Measurements from ENCODE around the gene FAM168A.

The FAM168A gene

GRCh38 chr11:73399159-73399590 lies 198.7 kb downstream of the FAM168A start:
- DNase-seq (ENCODE audit: low read depth) = no peak
- TF ChIP-seq CTCF (conservative IDR thresholded peaks at IDR 0.05; ENCODE audit: low read length) = no peak
- no peak overlapping the region for H3K4me3 ChIP-seq (ENCODE audit: low read length)

GRCh38 chr11:73398721-73399120 lies 199.2 kb downstream of the FAM168A start:
- no peak for TF ChIP-seq CTCF (conservative IDR thresholded peaks at IDR 0.05; ENCODE audit: low read length)
- H3K4me3 ChIP-seq (ENCODE audit: low read length) = no peak overlapping the region
- DNase-seq (ENCODE audit: low read depth) = no peak

- no peak overlapping the region for H3K4me3 ChIP-seq (ENCODE audit: low read length)
- no peak for TF ChIP-seq CTCF (conservative IDR thresholded peaks at IDR 0.05; ENCODE audit: low read length)
- no peak for DNase-seq (ENCODE audit: low read depth)
Observed at GRCh38 chr11:73398132-73398526, 199.8 kb downstream of the FAM168A start.

- no peak for TF ChIP-seq CTCF (conservative IDR thresholded peaks at IDR 0.05; ENCODE audit: low read length)
- no peak for DNase-seq (ENCODE audit: low read depth)
- H3K4me3 ChIP-seq (ENCODE audit: low read length) = no peak overlapping the region
Observed at GRCh38 chr11:73397468-73398131, 200.3 kb downstream of the FAM168A start.

GRCh38 chr11:73396985-73397384 lies 200.9 kb downstream of the FAM168A start:
- H3K4me3 ChIP-seq (ENCODE audit: low read length) = no peak overlapping the region
- DNase-seq (ENCODE audit: low read depth) = no peak
- no peak for TF ChIP-seq CTCF (conservative IDR thresholded peaks at IDR 0.05; ENCODE audit: low read length)

GRCh38 chr11:73396251-73396930 lies 201.5 kb downstream of the FAM168A start:
- no peak overlapping the region for H3K4me3 ChIP-seq (ENCODE audit: low read length)
- TF ChIP-seq CTCF (conservative IDR thresholded peaks at IDR 0.05; ENCODE audit: low read length) = no peak
- DNase-seq (ENCODE audit: low read depth) = no peak

All from AG10803 (cell line).